HG03095 (cell line): ENCODE data around the gene ST6GALNAC1.
"Not testable (repeated sequence)": the region's sequence is repeated elsewhere in the genome, so short reads cannot be mapped to it uniquely, and the experiment has no call there.

Source experiments
- ATAC-seq: cut with Tn5 transposase; IDR thresholded peaks from one replicate; pipeline ENCODE4 v1.9.1; 2021; ENCODE audit warnings: moderate library complexity; ENCODE audit not compliant: unreplicated experiment

ST6GALNAC1 gene

DNA sequence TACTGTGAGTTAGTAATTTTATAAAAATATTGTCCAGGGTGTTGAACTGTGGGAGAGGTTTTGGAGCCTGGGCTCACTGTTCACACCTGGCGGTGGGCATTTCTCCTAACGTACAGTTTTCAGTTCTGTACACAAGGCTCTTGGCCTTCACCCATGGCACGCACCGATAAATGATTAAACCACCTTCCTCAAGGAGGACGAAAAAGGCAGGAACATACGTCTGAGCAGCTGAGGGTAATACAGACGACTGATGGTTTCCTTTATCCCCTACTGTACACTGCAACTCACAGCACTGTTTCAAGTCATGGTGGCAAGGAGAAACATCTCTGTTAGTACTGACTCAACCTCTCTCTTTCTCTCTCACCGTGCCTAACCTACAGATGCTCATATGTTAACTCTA lies 1.4 kb upstream of the ST6GALNAC1 start:
- ATAC-seq = no peak

DNA sequence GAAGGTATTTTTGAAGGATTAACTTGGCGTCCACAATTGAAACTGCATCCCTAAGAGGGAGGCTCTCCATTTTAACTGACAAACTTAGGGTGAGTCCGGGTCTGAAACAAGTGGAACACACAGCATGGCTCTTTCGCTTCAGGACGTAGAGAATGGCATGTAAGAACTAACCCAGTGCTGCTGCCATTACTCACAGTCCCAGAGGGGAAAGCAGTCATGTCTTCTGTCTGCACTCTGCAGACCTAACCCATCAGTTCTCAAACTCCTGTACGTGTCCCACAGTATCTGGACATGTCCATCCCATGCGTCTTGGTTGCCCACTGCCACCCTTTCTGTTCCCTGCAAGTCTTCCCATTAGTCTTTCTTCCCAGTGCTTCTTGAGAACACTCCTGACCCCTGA lies 563 bp downstream of the ST6GALNAC1 start:
- no peak for ATAC-seq

DNA sequence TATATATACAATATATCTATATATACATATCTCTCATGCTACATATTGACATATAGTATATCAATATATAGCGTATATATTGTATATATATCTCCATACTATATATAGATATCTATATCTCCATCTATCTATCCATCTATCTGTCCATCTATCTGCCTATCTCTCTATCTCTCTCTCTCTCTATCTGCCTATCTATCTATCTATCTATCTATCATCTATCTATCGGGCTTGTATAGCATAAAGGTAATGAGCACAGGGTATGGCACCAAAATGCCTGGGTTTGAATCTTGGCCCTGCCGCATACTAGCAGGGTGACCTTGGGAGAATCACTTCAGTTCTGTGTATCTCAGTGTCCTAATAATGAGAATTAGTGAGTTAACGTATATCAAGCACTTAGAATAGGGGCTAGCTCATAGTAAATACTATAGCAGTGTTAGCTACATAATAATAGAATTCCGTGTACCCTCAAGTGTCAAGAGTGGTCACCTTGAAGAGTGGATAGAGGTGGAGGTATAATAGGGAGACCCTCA lies 1.5 kb downstream of the ST6GALNAC1 start:
- ATAC-seq = no peak

GRCh38 chr17:76641501-76641900 lies 2.1 kb downstream of the ST6GALNAC1 start:
- ATAC-seq = no peak

DNA sequence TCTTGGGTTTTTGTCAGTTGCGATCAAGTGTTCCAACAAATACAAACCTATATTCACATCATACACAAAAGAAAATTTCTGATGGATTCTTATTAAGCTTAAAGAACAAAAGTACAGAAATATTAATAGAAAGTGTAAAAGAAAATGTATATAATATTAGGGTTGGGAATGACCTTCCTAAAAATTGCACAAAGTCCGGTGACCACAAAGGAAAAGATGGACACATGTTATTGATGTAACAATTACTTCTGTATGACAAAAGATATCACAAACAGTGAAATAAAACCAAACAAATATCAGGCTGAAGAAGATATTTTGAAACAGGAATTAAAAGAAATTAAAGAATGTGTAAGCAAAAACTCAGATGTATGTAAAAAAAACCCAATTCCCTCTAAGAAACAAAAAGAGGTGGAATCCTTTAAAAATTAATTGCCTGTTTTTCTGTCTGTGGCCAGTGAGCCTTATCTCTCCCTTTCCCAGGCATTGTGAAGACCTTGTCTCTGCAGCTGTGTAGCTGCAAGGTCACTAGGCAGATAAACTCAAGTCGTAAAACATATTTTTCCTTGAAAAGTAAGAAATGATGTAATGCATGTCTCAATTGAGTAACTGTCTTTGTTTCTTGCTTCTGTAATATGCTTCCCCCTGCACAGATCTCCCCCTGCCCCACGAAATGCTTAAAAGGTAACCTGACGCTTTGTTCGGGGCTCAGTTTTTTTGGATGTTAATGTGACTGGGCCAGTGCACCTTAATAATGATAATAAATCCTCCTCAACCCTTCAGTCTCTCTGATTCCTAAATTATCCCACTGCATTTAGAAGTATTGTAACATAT lies 2.8 kb downstream of the ST6GALNAC1 start:
- no peak for ATAC-seq

GRCh38 chr17:76638263-76638662 lies 5.3 kb downstream of the ST6GALNAC1 start:
- no peak for ATAC-seq

DNA sequence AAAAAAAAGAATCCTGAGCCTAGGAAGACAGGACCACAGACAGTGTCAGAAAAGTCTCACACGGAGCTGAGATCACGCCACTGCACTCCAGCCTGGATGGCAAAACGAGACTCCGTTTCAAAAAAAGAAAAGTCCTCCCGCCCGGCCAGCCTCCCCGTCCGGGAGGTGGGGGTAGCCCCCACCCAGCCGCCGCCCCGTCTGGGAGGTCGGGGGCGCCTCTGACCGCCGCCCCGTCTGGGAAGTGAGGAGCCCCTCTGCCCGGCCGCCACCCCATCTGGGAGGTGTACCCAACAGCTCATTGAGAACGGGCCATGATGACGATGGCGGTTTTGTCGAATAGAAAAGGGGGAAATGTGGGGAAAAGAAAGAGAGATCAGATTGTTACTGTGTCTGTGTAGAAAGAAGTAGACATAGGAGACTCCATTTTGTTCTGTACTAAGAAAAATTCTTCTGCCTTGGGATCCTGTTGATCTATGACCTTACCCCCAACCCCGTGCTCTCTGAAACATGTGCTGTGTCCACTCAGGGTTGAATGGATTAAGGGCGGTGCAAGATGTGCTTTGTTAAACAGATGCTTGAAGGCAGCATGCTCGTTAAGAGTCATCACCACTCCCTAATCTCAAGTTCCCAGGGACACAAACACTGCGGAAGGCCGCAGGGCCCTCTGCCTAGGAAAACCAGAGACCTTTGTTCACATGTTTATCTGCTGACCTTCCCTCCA lies 6.9 kb downstream of the ST6GALNAC1 start:
- not testable (repeated sequence) for ATAC-seq

DNA sequence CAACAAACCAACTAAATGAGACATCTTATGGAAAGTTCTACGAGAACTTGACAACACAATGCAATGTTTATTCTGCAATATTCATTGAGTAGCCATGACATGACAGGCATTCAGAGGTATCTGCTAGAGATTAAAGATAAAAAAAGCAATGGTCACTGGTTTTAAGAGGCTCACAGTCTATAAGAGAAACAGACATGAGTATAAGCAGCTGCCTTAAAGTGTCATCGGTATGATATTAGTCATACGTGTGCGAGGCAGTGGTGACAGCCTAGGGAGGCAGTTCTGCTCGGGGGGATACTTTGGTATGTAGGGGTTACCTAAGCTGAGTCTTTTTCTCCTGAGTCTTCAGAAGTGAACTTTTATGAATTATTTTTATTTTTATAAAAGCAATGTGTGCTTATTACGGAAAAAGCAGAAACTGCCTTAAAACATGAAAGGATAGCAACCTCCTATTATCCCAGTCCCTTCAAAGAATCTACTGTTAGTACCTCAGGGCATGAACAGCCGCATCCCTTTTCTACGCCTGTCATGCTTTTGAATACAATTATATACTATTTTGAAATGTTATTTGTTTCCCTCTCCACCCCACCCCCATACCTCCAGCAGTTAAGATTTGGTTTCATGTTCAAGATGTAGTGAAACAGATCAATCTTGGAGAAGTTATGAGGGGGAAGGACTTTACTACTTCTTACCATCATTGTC lies 7.7 kb downstream of the ST6GALNAC1 start:
- ATAC-seq = no peak

DNA sequence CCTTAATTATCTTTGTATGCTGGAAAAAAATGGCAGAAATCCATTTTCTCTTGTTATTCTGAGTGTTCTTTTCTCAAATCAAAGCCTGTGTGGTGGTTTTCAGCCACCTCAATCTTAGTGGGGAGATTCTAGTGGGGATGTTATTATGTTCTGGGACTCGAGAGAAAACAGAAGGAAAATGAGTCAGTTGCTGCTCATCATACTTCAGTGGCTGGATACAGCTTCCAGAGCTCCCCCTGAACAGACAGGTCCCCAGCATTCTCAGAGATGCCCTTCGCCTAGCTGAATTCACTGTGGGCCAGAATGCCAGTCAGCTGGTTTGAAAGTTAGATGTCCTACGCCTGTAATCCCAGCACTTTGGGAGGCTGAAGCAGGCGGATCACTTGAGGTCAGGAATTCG lies 8.5 kb downstream of the ST6GALNAC1 start:
- no peak for ATAC-seq

DNA sequence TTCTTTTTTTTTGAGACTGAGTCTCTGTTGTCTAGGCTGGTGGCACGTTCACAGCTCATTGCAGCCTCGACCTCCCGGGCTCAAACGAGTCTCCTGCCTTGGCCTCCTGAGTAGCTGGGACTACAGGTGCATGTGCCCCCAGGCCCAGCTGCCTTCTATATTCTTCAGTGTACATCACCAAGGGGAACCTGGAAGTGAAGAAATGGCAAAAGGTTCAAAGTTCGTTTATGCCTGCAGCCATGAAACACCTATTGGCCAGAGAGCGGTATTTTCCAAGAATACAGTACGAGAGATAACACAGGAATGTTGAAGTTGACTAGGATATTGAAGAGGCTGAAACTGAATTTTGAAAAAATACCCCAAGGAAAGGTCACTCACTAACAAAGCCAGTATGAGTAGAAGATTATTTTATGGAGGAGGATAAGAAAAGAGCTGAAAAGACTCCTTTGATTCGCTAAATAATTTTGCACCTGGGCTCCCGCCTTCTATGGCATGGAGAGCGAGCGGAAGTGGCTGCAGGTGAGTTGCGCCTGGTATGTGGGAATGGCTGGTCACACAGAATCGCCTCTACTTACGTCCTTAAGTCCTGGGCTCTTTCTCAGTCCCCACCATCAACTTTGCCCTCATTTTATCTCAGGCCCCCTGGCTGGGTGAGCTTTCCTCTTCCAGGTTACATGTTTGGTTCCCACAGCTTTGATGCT lies 9.8 kb downstream of the ST6GALNAC1 start:
- ATAC-seq = no peak

- ATAC-seq = no peak
Observed at GRCh38 chr17:76631821-76632565, 11.6 kb downstream of the ST6GALNAC1 start.

- ATAC-seq = no peak
Observed at GRCh38 chr17:76630151-76630550, 13.4 kb downstream of the ST6GALNAC1 start.

GRCh38 chr17:76627510-76627909 lies 16.0 kb downstream of the ST6GALNAC1 start:
- ATAC-seq = no peak

GRCh38 chr17:76626442-76626841 lies 17.1 kb downstream of the ST6GALNAC1 start:
- no peak for ATAC-seq

DNA sequence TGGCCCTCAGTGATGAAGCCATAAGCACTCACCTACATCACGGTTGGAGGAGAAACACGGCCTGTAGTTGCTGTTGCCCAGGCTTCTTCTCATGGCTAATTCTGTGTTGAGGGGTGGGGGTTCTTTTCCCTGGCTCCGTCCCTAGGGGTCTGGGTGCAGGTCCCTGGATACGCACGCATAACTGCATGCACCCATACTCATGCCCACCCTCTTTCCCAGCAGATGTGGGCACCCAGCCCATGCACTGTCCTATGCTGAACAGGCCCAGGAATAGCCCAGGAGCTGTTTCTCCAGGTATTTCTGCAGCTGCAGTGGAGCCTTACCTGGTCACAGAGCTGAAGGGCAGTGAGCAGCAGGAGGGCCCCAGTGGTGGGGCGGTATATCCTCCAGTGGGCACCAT lies 18.1 kb downstream of the ST6GALNAC1 start:
- no peak for ATAC-seq

DNA sequence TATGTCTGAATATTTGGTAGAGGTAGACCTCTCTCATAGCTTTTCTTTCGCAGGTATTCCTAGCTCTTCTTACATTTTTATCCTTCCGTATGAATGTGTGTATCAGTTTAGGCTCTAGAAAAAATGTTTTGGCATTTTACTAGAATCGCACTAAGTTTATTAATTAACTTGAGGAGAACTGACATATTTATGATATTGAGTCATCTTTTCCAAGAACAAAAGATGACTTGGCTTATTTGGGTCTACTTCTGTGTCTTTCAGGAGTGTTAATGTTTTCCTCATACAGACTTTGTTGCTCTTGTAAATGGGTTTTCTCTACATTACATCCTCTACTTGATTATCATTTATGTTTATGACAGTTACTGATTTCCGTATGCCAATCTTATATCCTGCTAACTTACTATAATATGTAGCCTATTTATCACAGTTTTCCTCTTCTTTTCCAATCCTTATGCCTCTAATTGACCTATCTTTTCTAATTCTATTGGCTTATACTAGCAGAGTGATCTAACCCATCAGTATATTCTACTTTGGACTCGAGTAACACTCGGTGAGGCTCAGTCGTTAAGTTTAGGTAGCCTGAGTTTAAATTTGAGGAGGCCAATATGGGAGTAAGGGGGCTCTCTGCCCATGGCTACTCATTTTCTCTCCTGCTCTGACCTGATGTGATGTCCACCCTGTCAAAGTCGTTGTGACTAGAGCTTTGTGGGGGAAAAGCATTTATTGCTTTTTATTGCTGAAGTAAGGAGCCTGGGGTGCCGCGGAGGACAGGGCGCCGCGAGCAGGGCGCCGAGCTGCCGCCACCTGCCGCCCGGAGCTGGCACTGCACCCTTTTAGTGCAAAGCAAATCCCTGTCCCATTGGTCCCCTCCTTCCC lies 20.0 kb downstream of the ST6GALNAC1 start:
- ATAC-seq = no peak

- no peak for ATAC-seq
Observed at GRCh38 chr17:76617838-76618237, 25.7 kb downstream of the ST6GALNAC1 start.

GRCh38 chr17:76614912-76615617 lies 28.5 kb downstream of the ST6GALNAC1 start:
- ATAC-seq = no peak
